Activated T-cell treated with anti-CD3 and anti-CD28 coated beads for 48 hours (primary cell): Measurements from ENCODE around the gene DUSP2.
"Not testable (repeated sequence)": the region's sequence is repeated elsewhere in the genome, so short reads cannot be mapped to it uniquely, and the experiment has no call there.

Experiments used
- DNase-seq: peaks from one replicate; pipeline ENCODE4 v3.0.0-alpha.2; 2020; ENCODE audit warnings: low read depth

The DUSP2 gene

DNA sequence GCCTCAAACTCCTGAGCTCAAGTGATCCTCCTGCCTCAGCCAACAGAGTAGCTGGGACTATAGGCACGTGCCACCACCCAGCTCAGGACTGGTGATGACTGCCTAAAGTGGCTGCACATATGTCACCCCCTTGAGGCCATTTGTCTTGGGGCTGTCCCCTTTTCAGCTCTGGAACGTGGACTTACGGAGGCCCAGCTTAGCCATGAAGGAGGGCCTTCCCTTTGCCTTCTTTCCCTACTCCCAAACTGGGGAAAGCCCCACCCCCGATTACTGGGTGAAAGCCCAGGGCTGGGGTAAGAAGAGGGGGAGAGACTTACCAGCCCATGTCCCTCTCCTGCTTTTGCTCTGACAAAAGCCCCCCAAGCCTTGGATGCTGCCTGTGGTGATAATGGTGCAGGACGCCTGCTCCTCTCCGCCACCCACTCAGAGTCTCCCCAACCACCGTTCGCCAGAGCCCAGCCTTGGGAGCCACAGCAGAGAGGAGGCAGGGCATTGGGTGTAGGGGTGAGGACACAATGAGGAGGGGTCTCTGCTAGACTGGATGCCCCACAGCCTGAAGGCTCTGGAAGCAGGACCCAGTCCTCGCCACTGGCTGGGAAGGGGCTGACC, 2.5 kb upstream of the DUSP2 start:
- DNase-seq: no peak

DNA sequence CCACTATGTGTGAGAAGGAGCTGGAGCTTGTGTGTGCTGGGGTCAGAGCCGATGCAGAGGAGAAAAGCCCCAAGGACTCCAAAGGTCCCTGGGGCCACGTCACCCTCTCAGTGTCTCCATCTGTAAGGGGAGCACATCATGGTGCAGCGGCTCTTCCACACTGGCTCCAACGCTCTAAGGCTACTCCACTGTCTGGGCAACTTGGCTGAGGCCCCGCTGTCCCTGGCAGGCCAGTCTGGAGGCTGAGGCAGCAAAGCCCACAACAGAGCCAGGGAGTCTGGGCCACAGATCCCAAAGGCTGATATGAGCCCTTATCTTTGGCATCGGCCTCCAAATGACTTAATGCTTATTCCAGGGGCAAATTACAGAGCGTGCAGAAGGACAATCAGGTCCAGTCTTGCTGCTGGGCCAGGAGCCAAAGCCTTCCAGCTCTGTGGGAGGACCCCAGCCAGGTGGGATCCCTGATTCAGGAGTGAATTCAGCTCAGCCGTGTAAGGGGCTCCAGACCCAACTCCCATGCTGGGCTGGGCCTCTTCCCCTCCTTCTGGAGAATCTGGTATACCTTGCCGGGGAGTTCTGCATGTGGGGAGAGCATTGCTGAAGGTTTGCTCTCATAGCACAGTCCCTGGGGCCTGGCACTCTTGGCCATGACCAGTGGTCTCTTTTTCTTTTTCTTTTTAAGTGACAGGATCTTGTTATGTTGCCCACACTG, 1.8 kb upstream of the DUSP2 start:
- peak; percentile 36 for DNase-seq

DNA sequence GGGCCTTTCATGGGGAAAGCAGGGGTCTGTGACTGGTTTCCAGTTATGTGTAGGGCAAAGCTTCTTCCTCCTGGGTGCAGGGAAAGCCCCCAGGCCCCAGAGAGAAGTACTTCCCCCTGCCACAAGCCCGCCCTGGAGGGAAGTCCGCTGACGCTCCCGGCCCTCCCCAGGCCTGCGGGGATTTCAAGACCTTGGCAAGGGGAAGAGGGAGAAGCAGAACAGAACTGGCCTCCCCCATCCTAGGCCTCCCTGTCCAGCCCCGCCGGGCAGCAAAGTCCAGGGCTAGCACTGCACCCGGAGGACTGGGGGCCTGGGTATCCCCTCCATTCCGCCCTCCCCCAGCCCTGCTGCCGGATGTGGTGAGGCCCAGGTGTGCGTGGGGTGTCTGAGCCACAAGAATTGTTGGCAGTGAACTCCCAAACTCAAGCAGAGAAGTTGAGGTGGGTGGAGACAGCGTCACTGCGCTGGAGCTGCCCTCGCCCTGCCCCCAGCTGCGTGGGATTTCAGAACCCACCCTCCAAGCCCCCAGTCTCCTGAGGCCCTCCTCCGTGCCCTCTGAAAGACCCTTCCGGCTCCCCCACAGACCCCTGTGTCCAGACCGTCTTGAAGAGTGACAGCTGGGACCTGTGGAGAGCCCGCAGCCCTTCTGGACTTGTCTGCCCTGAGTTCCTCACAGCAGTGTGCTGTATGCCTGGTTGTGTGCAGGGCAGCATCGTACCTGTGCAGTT, 1.1 kb upstream of the DUSP2 start:
- DNase-seq: peak; percentile 89

DNA sequence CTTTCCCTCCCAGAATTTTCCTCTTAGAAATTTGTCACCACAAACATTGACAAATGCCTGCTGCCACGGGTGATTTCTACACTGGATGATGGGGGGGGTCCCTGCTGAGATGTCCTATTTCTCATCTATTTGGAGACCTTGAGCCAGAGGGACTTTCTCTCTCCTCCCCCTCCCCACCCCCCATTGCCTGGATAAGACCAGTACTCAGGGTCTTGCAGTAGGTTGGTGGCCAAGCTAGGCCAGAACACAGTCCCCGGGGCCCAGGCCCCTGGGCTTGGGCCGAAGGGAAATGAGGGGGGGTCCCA, 560 bp upstream of the DUSP2 start:
- no peak for DNase-seq

DNA sequence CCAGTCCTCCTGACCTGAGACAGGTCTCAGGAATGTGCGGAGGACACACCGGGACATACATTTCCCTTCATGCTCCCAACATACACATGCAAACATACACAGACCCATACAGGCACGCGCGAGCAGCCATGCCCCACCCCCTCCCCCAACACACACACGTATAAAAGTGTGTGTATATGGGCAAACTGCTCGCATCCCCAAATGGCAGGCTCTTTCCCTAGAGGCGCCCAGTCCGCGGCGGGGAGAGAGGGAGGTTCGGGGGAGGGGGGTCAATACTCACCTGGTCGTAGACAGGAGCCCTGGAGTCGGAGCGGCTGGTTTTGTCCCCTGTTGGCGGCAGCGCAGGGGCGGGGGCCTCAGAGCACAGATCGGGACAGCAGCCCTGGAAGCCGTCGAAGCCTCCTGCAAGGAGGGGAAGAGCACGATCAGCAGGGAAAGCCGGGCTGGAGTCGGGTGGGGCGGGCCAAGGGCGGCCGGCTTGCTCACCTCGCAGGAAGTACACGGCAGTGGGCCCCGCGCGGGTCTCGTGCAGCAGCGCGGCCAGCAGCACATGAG, 682 bp downstream of the DUSP2 start:
- peak; percentile 36 for DNase-seq

DNA sequence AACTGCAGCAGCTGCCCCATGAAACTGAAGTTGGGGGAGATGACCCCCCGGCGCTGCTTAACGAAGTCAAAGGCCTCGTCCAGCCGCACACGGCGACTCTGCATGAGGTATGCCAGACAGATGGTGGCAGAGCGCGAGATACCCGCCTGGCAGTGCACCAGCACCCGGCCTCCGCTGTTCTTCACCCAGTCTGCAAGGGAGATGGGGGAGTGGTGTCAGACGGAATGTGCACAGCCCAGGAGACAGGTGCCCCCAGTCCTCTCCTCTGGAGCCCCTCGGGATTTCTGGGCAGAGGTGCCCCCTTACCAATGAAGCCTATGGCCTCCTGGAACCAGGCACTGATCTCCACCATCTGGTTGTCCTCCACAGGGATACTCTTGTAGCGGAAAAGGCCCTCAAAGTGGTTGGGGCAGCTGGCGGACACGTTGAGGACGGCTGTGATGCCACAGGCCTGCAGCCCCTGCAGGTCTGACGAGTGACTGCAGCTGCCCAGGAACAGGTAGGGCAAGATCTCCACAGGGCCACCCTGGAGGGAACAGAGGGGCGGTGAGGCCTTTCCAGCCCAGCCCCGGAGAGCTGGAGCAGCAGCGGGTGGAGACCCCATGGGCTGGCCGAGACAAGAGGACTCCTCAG, 1.3 kb downstream of the DUSP2 start:
- DNase-seq: peak; percentile 41

DNA sequence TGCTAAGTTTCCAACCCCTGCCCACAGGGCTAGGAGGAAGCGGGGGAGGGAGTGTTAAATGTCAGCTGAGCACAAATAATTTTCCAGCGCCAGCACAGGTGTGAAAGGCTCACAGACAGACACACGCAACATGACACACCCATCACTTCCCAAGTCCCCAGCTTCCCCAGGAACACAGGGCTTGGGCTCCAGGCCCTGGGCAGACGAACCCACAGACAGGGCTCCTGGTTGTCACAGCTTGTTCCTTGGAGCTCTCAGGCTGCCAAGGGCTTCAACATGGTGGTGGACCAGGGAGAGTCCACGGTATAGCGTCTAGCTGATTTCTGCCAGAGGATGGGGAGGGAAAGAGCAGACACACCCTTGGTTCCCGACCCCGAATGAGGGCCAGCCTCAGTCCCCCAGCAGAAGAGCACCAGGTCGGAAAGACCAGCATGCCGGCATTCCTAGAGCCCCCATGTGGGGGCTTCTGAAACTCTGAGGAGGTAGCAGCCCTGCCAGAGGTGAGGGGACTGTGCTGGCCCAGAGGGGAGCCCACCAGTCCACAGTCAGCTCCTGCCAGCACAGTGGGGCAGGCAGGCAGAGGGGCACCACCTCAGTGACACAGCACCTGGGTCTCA, 1.9 kb downstream of the DUSP2 start:
- DNase-seq: no peak

DNA sequence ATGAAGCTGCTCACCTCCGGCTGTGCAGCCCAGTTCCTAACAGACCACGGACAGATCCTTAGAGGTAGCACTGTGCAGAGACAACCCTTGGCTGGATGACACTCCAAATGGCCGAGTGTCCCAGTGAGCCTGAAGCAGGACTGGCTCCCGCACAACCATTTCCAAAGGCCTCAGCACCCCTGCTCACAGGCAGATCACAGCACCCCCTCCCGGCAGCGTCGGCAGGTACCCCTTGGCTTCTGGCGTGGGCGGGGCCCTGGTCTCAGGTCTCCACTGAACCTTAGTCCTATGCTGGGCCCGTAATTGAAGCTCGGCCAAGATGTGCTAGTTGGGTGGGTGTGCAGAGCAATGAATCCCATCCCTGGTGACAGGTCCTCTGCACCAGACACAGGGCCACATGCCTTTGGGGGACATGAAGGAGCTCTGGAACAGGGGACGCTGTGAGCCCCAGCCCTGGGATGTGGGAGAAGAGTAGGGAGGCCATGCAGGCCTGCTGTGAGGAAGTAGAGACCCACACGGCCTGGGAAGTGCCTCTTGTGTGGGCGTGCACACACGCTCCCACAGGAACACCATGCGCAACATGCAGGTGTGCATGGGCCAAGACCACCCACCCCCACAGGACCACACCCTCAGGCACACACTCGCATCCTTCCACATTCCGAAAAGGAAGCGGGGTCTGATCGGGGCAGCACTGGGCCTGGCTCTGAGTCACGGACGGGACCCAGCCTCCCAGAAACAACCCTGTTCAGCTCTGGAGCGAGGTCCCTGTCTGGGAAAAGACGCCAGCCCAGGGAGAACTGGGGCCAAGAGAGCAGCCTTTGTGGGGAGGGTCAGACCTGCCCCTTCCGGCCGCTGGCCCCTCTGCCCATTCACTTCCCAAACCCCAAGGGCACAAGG, 2.8 kb downstream of the DUSP2 start:
- DNase-seq: peak; percentile 82

DNA sequence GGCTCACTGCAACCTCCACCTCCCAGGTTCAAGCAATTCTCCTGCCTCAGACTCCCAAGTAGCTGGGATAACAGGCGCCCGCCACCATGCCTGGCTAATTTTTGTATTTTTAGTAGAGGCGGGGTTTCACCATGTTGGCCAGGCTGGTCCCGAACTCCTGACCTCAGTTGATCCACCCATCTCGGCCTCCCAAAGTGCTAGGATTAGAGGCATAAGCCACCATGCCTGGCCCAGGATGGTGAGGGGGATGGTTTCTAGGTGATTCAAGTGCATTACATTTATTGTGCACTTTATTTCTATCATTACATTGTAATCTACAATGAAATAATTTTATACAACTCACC, 3.6 kb downstream of the DUSP2 start:
- DNase-seq: not testable (repeated sequence)

DNA sequence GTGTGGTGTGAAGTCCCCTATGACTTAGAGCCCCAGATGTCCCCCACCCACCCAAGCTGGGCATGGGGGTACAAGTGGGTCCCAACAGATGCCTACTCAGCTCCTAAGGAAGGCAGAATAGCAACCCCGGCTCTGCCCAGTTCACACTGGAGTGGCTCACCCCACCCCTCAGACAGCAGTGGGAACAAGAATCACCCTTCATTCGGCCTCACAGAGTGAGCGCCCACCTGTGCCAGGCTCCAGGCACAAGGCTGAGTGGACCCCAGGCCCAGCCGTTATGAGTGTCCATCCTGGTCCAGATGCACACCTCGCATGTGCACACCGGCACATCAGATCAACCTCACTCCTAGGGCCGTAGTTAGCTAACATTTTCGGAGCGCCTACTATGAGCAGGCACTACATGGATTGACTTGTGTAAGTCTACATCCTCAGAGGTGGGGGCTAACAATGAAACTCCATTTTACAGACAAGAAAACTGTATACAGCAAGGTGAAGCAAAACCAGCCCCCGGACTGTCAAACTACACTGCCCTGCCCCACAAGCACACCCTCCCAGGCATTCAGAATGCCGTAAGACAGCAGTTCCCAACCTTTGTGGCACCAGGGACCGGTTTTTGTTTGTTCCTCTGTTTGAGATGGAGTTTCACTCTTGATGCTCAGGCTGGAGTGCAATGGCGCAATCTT, 4.2 kb downstream of the DUSP2 start:
- DNase-seq: no peak

DNA sequence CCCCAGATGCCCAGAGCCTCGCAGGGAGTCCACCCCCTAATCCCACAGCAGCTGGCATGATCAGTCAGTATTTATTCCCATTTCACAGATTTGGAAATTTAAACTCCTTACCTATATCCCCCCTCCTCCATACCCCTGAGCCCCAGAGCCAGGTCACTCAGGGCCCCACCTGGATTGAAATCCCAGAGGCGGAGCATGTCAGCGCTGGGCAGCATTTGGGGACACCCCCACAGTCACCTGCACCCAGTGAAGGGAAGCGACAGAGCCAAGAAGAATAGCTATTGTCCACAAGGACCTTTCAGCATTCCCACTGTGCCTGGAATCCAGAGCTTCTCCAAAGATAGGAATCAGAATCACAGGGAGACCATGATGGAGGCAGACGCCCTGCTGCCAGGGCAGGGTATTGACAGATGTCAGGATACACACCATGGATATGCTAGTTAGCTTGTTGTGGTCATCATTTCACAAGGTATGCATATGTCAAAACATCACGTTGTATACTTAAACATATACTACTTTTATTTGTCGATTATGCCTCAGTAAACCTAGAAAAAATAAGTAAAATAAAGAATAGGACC, 6.0 kb downstream of the DUSP2 start:
- no peak for DNase-seq

DNA sequence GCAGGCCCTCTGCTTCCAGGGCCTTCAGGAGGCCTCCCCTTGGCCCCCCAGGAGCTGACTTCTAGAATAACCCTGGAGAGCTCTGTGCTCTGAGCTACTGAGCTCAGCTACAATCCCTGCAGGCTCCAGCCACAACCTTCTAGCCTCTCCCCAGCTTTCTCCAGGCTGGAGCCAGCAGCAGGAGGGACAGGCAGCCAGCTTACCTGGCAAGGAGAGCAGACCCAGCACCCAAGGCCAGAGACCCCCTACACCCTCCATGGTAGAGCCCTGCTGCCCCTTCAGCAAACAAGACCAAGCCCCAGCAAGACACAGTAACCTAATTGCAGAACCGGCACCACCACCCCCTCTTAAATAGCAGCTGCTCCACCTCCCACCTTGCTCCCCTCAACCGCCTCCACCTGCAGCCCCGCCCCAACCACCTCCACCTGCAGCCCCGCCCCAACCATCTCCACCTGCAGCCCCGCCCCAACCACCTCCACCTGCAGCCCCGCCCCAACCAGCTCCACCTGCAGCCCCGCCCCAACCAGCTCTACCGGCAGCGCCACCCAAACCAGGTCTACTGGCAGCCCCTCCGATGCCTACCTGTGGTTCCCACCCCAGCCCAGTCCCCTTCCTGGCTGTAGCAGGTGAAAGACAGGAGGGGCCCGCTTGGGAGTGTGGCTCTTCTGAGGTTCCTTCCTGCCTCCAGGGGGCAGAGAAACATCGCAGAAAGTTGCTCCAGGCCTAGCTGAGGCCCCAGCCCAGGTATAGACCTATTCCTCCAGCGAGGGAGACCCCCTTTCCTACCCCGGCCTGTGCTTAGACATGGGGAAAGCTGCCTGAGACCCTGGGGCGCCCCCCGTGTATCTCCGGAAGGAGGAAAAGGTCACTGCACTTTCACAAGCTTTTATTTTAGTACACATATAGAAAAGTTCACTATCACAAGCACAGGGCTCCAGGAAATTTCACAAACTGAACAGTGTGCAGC, 6.8 kb downstream of the DUSP2 start, which contains the start of gene ASTL:
ASTL (minus strand) TSS at position 324 of the 967 bp plus-strand sequence; CDS start at position 258, 66 bp downstream.
- peak; percentile 41 for DNase-seq

DNA sequence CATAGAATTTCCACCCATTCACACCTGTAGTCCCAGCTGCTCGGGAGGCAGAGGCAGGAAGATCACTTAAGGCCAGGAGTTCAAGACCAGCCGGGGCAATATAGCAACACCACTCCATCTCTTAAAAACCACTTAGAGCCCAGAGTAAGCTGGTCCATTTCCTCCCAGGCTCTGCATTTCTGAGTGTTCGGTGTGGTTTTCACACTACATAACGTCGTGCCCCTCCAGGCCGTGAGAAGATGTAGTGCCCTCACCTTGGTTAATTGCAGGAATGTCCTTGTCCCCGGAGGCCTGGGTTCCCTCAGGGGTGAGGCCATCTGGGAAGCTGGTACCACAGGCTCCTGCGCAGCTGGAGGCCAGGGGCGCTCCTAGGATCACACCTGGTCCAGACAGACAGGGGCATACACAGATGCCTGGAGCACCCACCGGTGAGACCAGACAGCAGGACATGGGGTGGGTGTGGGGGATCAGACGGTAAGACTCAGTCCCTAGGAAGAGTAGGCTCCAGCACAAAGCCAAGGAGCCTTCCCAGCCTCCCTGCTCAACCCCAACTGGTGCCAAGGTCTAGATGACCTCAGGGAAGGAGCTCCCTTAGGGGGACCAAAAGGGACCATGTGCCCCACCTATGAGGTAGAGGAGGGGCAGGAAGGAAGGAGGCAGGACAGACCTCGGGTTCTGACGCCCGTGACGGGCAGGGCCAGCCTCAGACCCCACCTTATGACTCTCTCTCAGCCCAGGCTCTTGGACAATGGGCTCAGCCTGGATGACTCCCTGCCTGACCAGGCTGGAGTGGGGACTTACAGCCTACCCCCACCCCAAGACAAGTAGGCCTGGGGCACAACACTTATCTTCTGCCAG, 7.7 kb downstream of the DUSP2 start:
- DNase-seq: no peak

DNA sequence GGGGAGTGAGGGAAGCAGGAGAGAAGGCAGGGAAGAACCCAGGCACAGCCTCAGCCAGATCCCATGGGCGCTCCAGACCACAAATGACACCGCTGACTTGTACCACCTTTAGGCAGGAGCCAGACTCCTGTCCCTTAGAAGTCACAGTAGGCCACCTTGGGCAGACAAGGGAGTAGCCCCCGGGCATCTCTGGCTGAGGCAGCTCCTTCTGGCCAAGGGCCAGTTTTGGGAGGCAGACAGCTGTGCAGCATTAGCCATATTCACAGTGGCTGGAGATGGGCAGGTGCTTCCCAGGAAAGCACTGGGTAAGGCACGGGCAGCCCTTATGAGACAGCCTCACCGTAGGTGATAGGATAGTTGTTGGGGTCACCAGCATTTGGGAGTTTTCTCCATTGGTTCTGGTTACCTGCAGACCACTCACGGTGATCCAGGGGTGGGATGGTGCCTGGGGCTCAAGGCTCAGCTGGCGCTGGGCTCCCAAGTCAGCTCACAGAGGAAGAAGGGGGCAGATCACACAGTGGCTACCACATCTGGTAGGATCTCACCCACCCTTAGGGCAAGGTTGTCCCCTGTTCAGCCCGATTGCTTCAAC, 9.0 kb downstream of the DUSP2 start:
- no peak for DNase-seq

DNA sequence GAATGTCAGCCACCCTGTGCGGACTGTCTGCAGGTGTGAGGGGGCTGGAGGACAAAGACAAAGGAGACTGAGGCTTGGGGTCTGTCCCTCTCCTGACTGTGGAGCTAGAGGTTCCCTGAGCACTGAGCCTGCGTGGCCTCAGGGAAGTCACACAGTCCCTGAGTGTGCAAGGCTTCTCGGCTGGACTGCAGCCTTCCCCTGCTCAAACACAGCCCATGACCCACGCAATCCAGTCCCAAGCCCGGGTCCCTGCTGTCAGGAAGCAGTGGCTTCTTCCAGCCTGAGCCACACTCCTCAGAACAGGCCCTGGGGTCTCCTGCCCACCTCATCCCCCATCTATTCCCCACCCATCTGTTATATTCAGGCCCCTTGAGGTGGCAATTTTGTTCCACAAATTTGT, 9.6 kb downstream of the DUSP2 start:
- no peak for DNase-seq

DNA sequence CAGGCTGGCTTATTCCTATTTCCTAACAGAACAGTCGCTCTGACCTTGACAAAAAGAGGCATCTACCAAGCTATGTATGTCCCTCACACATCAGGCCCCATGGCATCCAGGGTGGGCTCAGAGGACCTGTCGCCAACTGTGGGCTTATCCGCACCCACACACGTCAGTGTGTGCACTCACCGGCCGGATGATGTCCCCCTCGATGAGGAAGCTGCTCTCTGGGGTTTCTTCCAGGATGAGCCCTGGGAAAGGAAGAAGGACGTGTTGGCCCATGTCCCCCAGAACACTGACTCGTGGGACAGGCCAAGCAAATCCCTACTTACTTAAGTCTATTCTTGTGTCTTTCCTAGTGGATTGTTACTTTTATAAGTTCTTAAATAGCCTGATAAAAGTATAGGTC, 10.1 kb downstream of the DUSP2 start:
- DNase-seq: no peak

DNA sequence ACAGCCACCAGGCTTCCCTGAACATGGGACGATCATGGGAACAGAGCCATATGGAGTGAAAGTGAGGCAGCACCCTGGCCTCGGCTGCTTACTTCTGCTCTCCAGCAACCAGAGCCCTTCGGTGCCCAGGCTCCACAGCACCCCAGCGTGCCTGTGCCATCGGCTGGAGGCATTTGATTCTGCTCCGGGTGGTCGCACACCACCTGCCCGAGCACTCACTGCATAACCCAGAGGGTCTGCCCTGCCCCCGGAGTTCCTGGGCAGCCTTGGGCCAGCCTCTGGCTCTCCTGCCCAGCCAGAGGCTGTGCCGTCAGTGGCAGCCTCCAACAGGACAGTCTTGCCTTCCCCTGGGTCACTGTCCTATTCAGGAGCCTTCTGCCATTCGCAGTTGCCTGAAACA, 10.8 kb downstream of the DUSP2 start:
- no peak for DNase-seq
